Left ventricle myocardium inferior (tissue), 1 donor: ENCODE measurements around the gene ASCL1. TPM values are rescaled to one million over a fixed set of nuclear protein-coding genes. Genes with fewer than 3 reads are reported as not detected.

Experiments
- DNase-seq: peaks from one replicate; pipeline ENCODE4 v3.0.0-alpha.2; 2020
- H3K27ac ChIP-seq: fragments of 200-600 bp; replicated peaks from 2 replicates; pipeline ENCODE4 v1.8.0; 2021
- H3K27me3 ChIP-seq: fragments of 200-600 bp; 2 replicates; pipeline ENCODE4 v1.8.0; 2021; ENCODE audit warnings: low read depth
- H3K36me3 ChIP-seq: fragments of 200-600 bp; 2 replicates; pipeline ENCODE4 v1.8.0; 2021
- H3K4me1 ChIP-seq: fragments of 200-600 bp; 2 replicates; pipeline ENCODE4 v1.8.0; 2021
- H3K4me3 ChIP-seq: fragments of 200-600 bp; 2 replicates; pipeline ENCODE4 v1.8.0; 2021; ENCODE audit warnings: mild to moderate bottlenecking, moderate library complexity
- H3K9me3 ChIP-seq: fragments of 200-600 bp; replicated peaks from 2 replicates; pipeline ENCODE4 v1.8.0; 2021
- intact Hi-C: fragments of 100-400 bp; cut with micrococcal nuclease; formaldehyde crosslinking; loops from one replicate; pipeline ENCODE4 v1.11.0; 2022
- total RNA-seq: library from RNA; stranded (reverse); fragmentation: NEBNext Ultra II Directional; extraction: Animal tissue kit (Norgen Biotek cat#: 25700); gene quantifications from one replicate; pipeline ENCODE4 v1.2.1, GENCODE V29; 2021
- TF ChIP-seq, protein P1 (sequence below): fragments of 200-600 bp; IDR thresholded peaks from 2 replicates; pipeline ENCODE4 v1.8.0; 2021; ENCODE audit warnings: antibody characterized with exemption, mild to moderate bottlenecking, borderline replicate concordance
- donor health status: DM: no; HTN: yes; CAD: no; lungs with severe emphysema.

Gene ASCL1
- total RNA-seq, 1 donor from 2014 or later: not detected

DNA sequence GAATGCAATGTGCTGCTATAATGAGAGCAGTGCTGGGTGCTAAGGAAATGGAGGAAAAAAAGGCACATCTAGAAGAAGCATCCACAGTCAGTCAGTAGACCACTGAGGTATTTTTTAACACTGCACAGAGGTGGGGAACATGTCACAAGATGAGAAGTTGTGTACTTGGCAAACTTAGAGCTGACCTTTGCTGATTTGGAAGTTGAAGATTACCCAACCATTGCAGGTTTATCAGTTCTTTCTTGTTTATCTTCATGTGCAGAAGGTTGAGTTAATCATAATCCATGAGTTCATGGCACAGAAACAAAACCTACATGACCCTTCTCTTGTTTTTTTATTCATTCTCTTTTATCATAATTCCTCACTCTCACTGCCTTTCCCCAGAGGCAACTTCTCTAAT, 37.2 kb upstream of the ASCL1 start:
- intact Hi-C loops: no loop called here
- peaks cover 6% of the 10 kb centered on the region for H3K4me1 ChIP-seq
- H3K27ac ChIP-seq: no peak overlapping the region
- H3K9me3 ChIP-seq: no peaks in the 10 kb centered on the region
- no peak for DNase-seq
- H3K4me3 ChIP-seq: no peak overlapping the region
- no peaks in the 10 kb centered on the region for H3K36me3 ChIP-seq
- TF ChIP-seq, protein P1, sequence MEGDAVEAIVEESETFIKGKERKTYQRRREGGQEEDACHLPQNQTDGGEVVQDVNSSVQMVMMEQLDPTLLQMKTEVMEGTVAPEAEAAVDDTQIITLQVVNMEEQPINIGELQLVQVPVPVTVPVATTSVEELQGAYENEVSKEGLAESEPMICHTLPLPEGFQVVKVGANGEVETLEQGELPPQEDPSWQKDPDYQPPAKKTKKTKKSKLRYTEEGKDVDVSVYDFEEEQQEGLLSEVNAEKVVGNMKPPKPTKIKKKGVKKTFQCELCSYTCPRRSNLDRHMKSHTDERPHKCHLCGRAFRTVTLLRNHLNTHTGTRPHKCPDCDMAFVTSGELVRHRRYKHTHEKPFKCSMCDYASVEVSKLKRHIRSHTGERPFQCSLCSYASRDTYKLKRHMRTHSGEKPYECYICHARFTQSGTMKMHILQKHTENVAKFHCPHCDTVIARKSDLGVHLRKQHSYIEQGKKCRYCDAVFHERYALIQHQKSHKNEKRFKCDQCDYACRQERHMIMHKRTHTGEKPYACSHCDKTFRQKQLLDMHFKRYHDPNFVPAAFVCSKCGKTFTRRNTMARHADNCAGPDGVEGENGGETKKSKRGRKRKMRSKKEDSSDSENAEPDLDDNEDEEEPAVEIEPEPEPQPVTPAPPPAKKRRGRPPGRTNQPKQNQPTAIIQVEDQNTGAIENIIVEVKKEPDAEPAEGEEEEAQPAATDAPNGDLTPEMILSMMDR: no peak
- H3K27me3 ChIP-seq: peaks cover 57% of the 10 kb centered on the region

DNA sequence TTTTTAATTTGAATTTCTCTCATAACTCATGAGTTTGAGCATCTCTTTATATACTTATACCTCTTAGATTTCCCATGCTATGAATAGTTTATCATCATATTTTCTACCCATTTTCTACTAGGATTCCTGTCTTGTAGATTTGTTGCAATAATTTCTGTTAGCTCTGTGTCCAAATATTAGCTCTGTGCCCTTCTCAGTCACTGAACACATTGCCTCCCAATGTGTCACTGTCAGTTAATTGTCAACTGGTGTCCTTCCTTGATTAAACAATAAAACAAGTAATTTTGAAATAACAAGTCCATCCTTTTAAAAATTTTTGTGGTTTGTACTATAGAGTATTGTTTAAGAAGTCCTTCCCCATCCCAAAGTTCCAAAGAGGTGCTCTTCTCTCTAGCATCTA, 36.2 kb upstream of the ASCL1 start:
- DNase-seq: no peak
- no peaks in the 10 kb centered on the region for H3K9me3 ChIP-seq
- peaks cover 64% of the 10 kb centered on the region for H3K27me3 ChIP-seq

DNA sequence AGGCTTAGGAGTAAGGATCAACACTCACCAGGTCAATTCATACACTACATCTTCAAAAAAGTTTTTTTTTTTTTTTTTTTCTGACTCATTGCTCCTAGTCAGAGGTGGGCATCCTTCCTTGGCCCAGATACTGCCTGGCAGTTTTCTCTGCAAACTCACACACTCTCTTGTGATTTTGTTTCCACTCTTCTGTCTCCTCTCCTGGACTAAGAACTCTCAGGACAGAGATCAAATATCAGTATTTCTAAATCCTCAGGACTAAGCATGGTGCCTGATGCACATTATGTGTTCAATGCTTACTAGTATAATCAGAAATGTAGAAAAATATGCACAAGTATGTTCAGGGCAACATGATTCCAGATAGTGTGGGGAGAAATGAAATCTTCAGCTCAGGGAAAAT, 30.3 kb upstream of the ASCL1 start:
- intact Hi-C loops: no loop called here
- DNase-seq: no peak
- Histone ChIP-seq H3K36me3 (no peaks in the 10 kb centered on the region), H3K4me1 (no peaks in the 10 kb centered on the region), H3K27me3 (peaks cover 50% of the 10 kb centered on the region), H3K9me3 (no peaks in the 10 kb centered on the region), H3K4me3 (no peak overlapping the region), H3K27ac (no peak overlapping the region)
- TF ChIP-seq, protein P1: no peak

More for the DNA sequence above, 36.2 kb upstream of the ASCL1 start:
- Histone ChIP-seq H3K27ac (no peak overlapping the region), H3K4me3 (no peak overlapping the region), H3K4me1 (peaks cover 6% of the 10 kb centered on the region), H3K36me3 (no peaks in the 10 kb centered on the region)
- intact Hi-C loops: no loop called here
- TF ChIP-seq, protein P1: no peak

DNA sequence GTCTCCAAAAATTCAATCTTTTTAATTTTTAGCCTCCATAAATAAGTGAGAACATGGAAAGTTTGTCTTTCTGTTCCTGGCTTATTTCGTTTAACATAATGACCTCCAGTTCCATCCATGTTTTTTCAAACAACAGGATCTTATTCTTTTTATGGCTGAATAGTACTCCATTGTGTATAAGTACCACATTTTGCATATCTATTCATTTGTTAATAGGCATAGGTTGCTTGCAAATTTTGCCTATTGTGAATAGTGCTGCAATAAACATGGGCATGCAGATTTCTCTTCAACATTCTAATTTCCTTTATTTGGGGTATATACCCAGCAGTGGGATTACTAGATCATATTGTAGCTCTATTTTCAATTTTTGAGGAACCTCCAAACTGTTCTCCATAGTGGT, 24.3 kb upstream of the ASCL1 start:
- H3K27me3 ChIP-seq: peaks cover 26% of the 10 kb centered on the region
- H3K4me1 ChIP-seq: no peaks in the 10 kb centered on the region
- TF ChIP-seq, protein P1: no peak
- no peak overlapping the region for H3K4me3 ChIP-seq
- intact Hi-C loops: no loop called here
- H3K36me3 ChIP-seq: no peaks in the 10 kb centered on the region
- no peaks in the 10 kb centered on the region for H3K9me3 ChIP-seq
- no peak overlapping the region for H3K27ac ChIP-seq
- DNase-seq: no peak

DNA sequence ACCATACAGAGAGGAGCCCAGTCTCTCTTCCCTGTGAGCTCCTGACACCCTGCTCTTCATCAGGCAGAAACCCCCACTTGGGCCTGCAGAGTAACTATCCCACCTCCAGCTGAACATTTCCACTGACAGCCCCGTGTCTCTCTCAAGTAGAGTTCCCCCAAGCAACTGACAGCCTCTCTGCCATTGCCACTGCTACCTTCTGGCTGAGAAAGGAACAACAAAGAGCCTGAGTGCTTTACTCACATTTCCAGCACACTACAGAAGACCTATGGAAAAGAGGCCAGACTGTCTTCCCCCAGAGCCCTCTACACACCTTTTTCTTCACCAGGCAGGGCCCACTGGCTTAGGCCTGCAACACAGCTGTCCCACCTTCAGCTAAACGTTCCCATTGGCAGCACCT, 18.4 kb upstream of the ASCL1 start:
- intact Hi-C loops: no loop called here
- H3K9me3 ChIP-seq: peaks cover 35% of the 10 kb centered on the region

More for the DNA sequence above, 18.4 kb upstream of the ASCL1 start:
- Histone ChIP-seq H3K4me1 (no peaks in the 10 kb centered on the region), H3K27ac (no peak overlapping the region), H3K4me3 (no peak overlapping the region), H3K36me3 (no peaks in the 10 kb centered on the region), H3K27me3 (peaks cover 20% of the 10 kb centered on the region)
- TF ChIP-seq, protein P1: no peak
- DNase-seq: no peak
